Astrocyte of the spinal cord (primary cell): ENCODE results near the gene ELOF1.
"Not testable (repeated sequence)": the region's sequence is repeated elsewhere in the genome, so short reads cannot be mapped to it uniquely, and the experiment has no call there.

ENCODE experiments used
- DNase-seq: peaks from one replicate; pipeline ENCODE4 v3.0.0; 2011; ENCODE audit warnings: low read depth, low spot score
- H3K4me3 ChIP-seq: 2 replicates; pipeline ENCODE4 v1.5.1; 2011; ENCODE audit warnings: low read depth, mild to moderate bottlenecking, low read length, moderate library complexity
- CTCF ChIP-seq: IDR thresholded peaks from 2 replicates; pipeline ENCODE4 v1.5.1; 2012; ENCODE audit warnings: low read depth, mild to moderate bottlenecking, low read length, inconsistent platforms
- in situ Hi-C: cut with HindIII; loops from 2 replicates; pipeline ENCODE4 v1.10.0; 2017; ENCODE audit warnings: low sequenced_read_pairs

The ELOF1 gene

GRCh38 chr19:11558881-11559828 is at the start of gene ELOF1:
ELOF1 (minus strand) TSS chr19:11559230; CDS start chr19:11554347, 4,883 bp downstream.
- peak; percentile 45 for TF ChIP-seq CTCF
- peak; percentile 98 for DNase-seq
- in situ Hi-C loops = no loop called here
- peak within 1 kb of the TSS; percentile 89 for H3K4me3 ChIP-seq

- TF ChIP-seq CTCF = no peak
- H3K4me3 ChIP-seq = no peak overlapping the region
- no peak for DNase-seq
- in situ Hi-C loops = no loop called here
Measured at GRCh38 chr19:11606484-11606883, 47.5 kb upstream of the ELOF1 start.

- DNase-seq, in situ Hi-C loops, H3K4me3 ChIP-seq: not testable (repeated sequence)
Measured at GRCh38 chr19:11599704-11600103, 40.7 kb upstream of the ELOF1 start.

GRCh38 chr19:11598746-11599145 is 39.7 kb upstream of the ELOF1 start:
- peak overlapping the region; percentile 98 for H3K4me3 ChIP-seq
- in situ Hi-C loops = no loop called here
- DNase-seq = no peak

GRCh38 chr19:11598103-11598483 is 39.1 kb upstream of the ELOF1 start:
- peak overlapping the region; percentile 98 for H3K4me3 ChIP-seq
- no peak for DNase-seq
- TF ChIP-seq CTCF = no peak
- in situ Hi-C loops = no loop called here

More at GRCh38 chr19:11598746-11599145, 39.7 kb upstream of the ELOF1 start:
- no peak for TF ChIP-seq CTCF

- peak; percentile 98 for DNase-seq
- peak within 1 kb of the TSS; percentile 98 for H3K4me3 ChIP-seq
- in situ Hi-C loops = no loop called here
- TF ChIP-seq CTCF = peak; percentile 5
Measured at GRCh38 chr19:11597202-11598102, 38.4 kb upstream of the ELOF1 start, which contains the start of gene ZNF627. ZNF627 (plus strand) TSS chr19:11597483; CDS start chr19:11597628, 145 bp downstream.
